GM18867 (cell line): ENCODE data around the gene LZTS2.
"Not testable (repeated sequence)": the region's sequence is repeated elsewhere in the genome, so short reads cannot be mapped to it uniquely, and the experiment has no call there.

ENCODE experiments used
- ATAC-seq: cut with Tn5 transposase; IDR thresholded peaks from one replicate; pipeline ENCODE4 v1.9.1; 2021; ENCODE audit warnings: mild to moderate bottlenecking, moderate library complexity; ENCODE audit not compliant: unreplicated experiment

Gene LZTS2, protein sequence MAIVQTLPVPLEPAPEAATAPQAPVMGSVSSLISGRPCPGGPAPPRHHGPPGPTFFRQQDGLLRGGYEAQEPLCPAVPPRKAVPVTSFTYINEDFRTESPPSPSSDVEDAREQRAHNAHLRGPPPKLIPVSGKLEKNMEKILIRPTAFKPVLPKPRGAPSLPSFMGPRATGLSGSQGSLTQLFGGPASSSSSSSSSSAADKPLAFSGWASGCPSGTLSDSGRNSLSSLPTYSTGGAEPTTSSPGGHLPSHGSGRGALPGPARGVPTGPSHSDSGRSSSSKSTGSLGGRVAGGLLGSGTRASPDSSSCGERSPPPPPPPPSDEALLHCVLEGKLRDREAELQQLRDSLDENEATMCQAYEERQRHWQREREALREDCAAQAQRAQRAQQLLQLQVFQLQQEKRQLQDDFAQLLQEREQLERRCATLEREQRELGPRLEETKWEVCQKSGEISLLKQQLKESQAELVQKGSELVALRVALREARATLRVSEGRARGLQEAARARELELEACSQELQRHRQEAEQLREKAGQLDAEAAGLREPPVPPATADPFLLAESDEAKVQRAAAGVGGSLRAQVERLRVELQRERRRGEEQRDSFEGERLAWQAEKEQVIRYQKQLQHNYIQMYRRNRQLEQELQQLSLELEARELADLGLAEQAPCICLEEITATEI

DNA sequence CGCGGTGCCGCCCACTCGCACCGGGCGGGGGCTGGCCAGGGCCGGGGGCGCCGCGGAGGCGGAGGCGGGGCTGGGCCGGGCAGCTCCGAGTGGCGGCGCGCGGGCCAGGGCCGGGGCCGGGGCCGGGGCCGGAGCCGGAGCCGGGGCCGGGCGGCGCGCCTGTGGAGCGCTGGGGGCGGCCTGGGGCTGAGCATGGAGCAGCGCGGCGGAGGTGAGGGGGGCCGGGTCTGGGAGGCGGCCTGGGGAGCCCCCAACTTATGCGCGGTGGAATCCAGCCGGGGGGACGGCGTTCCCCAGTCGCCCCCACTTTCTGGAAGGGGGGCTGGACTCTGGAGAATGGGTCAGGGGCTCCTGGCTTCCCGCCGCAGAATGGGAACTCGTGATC lies at the start of gene LZTS2:
LZTS2 (plus strand) TSS at position 67 of the 385 bp plus-strand sequence. CDS start 2,731 bp downstream, outside the sequence.
- ATAC-seq, result no peak

DNA sequence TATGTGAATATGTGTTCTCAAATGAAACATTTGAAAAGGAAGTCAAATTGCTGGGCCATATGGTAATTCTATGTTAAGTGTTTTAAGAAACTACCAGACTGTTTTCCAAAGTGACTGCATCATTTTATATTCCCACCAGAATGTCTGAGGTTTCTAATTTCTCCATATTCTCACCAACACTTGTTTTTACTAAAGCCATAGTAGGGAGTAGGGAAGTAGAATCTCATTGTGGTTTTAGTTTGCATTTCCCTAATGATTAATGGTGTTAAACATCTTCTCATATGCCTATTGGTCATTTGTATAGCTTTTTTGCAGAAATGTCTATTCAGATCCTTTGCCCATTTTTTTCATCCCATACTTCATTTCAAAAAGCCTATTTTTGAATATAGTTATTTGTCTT lies 39.4 kb upstream of the LZTS2 start:
- ATAC-seq, result no peak

DNA sequence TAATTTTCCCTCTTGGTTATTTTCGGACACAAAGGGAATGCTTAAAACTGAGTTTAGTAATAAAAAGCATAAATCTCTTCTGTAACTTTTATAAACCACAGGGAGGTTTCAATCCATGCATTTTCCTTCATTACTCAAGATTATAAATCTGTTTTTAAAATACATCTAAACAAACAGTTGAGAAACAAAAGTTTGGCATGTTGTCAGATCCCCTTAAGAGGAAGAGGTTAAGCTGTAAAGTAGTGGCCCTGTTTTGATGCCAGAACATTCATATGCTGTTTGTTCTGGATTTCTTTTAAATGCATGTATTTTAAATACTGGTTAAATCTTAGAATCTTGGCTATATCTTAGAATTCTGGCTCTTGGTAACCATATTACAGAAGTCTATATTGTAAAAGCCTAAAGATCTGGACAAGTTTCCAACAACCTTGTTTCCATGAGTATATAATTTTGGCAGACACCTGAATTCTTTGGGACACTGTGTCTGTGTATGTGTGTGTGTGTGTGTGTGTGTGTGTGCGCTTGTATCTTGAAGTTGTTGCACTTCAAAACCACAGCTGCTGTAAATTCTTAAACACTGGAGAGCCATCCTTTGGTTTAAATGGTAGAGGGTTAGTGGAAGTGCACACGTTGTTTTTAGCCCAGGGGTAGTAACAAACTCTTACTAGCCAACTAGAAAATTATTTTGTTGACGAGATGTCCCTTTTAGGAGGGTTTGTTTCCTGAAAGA lies 37.1 kb upstream of the LZTS2 start:
- no peak for ATAC-seq

DNA sequence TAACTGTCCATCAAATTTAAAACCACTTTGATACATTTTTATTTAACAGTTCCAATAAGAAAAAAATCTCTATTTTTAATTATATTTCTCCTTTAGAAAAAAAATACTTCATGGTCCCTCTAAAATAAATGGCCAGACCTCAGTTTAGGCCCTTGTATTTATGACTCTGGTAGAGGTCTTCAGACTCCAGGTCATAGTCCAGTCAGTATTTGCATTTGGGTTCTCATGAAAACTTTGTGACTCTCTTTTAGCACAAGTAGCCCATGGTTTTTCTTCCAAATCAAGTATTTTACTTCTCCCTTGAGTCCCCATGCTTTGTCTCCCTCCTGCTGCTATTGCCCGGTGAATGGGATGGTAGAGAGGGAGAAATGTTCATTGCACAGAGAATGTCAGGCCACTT lies 35.8 kb upstream of the LZTS2 start:
- no peak for ATAC-seq

DNA sequence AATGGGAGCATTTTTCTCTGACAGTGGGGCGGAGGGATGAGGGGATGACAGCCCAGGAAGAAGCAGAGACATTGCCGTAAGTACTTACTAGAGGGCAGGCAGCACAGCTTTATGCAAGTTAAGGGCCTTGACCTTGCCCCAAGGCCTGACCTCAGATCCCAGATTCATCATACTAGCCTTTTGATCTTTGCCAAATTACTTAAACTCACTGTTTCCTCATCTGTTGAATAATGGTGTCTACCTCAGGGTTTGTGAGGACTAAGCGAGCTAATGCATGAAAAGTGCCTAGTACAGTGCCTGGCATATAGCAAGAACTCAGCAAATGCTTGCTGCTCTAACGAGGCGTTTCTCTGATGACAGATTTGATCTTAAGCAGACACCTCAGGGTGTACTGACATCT lies 33.8 kb upstream of the LZTS2 start:
- ATAC-seq, result no peak

GRCh38 chr10:100966887-100967286 lies 32.7 kb upstream of the LZTS2 start:
- no peak for ATAC-seq

DNA sequence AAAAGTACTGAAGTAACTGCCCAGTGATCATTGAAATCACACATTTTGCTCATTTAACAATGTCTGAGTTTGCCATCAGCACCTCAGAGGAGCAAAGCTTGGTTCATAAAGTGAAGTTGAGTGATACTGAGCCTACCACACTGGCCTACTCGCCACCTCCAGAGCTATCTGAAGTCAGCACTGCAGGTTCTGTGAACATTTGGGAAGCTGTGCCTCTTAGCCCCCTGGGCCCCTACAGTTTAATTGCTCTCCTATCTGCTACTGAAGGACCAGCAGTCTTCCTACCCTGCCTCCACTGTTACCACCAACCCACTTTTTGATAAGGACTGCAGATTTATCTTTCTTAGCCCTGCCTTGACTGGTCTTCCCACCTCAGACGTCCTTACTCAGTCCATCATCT lies 32.3 kb upstream of the LZTS2 start:
- no peak for ATAC-seq

- no peak for ATAC-seq
These were observed 31.4 kb upstream of the LZTS2 start for GRCh38 chr10:100968062-100968736.

- no peak for ATAC-seq
These were observed 30.8 kb upstream of the LZTS2 start for GRCh38 chr10:100968863-100969186.

GRCh38 chr10:100969187-100970075 lies 30.2 kb upstream of the LZTS2 start, which contains the start of gene SEMA4G:
SEMA4G (plus strand) TSS chr10:100969504; CDS start chr10:100972913, 3,409 bp downstream.
- peak; percentile 45 for ATAC-seq

DNA sequence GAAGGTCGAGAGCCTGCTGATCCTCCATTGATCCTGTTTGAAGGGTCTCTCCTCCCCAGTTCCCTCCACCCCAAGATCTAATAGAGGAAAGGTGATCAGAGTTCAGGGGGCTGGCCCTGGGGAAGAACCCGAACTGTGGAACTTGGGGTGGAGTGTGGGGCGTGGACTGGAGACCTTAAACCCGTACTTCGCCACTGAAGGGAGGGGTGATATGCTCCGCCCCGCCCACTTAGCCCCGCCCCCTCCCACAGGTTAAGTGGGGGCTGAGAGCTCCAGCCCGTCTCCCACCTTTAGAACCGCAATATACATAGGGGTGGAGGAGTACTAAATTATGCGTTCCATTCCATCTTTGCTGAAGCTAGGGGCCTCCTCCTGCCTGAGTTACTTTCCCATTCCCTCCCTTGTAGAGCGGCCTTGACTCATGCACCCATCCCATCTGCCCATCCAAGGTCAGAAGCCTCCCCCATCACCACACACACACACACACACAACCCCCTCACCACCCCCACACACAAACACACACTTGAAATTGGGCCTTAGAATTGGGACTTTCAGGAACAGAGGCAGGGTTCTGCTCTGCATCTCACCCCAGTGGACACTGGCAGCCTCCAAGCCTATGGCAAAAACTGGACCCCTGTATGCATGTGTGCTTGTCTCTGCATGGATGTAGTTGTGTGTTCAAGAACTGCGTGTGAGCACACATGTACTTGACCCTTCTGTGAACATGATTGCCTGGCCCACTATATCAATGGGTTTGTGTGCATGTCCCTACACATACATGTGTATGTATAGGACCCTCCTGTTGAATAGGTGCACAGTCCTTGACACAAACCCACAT lies 29.3 kb upstream of the LZTS2 start:
- ATAC-seq, result no peak

GRCh38 chr10:100970914-100971811 lies 28.4 kb upstream of the LZTS2 start:
- no peak for ATAC-seq

DNA sequence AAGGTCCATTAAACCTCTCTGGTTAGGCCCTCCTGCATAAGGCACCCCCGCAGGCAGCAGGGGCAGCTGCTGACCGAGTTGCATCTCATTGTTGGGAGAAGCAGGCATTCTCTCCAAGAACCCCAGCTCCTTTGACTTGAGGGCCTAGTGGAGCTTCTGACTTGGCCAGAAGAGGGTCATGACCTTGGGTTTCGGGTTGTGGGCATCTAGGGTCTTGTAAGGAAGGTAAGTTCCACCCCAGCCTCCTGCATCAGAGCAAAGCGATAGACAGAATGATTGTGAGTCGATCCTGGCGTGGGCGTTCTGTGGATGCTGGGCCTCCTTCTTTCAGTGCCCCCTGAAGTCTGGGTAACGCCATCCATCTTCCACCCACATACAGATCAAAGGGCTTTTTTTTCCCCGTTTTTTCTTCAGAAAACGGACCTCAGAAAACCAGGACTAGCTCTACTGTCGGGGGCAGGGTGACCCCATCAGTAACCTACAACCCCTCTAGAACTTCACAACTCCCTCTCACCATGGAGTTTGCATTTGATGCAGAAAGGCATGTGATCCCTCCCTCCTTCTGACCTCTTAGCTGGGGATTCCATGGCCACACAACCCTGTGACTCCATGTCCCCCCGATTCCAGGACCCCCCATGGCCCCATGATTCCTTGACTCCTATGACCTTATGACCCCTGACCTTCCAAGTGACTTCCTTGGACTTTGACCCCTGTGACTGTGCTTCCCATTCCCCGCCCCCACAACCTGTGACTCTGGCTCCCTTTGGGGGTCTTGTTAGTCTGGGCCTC lies 27.3 kb upstream of the LZTS2 start:
- no peak for ATAC-seq

DNA sequence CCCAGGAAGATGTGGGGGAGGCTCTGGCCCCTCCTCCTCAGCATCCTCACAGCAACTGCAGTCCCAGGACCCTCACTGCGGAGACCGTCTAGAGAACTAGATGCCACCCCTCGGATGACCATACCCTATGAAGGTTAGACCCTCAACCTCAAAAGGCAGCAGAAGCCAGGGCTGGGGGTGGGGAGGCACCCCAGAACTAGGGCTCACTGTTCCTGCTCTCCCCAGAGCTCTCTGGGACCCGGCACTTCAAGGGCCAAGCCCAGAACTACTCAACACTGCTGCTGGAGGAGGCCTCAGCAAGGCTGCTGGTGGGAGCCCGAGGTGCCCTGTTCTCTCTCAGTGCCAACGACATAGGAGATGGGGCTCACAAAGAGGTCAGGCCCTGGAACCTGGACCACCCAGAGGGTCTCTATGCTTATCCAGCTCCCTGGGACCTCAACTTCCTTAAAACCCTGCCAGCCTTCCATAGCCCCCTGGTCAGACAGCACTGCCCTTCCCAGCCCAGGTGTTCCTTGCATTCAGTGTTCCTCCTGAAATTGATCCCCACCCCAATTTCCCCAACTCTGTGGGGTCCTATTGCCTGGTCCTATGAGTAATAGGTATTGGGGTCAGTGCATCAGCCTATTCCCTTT lies 26.6 kb upstream of the LZTS2 start:
- no peak for ATAC-seq

DNA sequence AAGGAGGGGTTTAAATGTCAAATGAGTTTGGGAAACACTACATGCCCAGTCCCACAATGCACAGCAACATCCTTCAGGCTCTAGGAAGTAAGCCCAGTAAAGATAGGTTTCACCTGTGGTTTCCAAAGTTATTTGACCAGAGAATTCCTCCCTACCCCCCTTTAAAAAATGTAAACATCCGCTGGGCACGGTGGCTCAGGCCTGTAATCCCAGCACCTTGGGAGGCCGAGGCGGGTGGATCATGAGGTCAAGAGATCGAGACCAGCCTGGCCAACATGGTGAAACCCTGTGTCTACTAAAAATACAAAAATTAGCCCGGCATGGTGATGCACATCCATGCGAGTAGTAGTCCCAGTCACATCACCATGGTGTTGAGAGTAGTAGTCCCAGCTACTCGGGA lies 24.2 kb upstream of the LZTS2 start:
- ATAC-seq, result not testable (repeated sequence)

- ATAC-seq, result no peak
These were observed 22.7 kb upstream of the LZTS2 start for GRCh38 chr10:100976906-100977305.

DNA sequence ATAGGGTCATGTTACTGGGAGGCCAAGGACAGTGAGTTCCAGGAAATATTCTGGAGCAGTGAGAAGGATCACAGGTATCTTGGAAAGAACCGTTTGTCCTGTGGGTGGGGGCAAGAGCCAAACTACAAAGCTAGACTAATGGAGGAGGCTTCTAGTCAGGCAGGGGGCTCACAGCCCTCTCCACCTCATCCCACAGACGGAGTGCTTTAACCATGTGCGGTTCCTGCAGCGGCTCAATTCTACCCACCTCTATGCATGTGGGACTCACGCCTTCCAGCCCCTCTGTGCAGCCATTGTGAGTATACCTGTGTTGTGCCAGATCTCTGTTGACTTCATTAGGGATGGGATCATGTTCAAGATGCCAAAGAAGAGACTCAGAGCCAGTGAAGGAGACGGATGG lies 22.2 kb upstream of the LZTS2 start:
- ATAC-seq, result no peak
